Measurements from ENCODE around the gene GJC1.

Gene GJC1

DNA sequence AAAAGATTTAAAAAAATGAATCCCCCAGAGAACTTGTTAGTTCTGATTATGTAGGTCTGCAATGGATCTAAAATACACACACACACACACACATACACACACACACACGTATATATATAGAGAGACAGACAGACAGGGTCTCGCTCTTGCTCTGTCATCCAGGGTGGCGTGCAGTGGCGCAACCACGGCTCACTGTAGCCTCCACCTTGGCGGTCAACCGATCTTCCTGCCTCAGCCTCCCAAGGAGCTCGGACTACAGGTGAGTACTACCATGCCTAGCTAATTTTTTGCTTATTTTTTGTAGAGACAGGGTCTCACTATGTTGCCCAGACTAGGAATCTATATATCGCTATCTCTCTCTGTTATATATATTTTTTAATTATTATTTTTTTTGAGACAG is 33.4 kb downstream of the GJC1 start:
- Histone ChIP-seq H3K4me1 (ENCODE audit: control insufficient read depth, insufficient read depth, low read length) (peaks cover 26% of the 10 kb centered on the region), H3K36me3 (ENCODE audit: control insufficient read depth, insufficient read depth, low read length, severe bottlenecking) (no peaks in the 10 kb centered on the region), H3K27me3 (replicated peaks; ENCODE audit: control insufficient read depth, insufficient read depth, low read length) (no peaks in the 10 kb centered on the region), H3K4me3 (ENCODE audit: low read length) (no peak overlapping the region), H3K9ac (ENCODE audit: low read length) (no peak overlapping the region), H3K9me3 (ENCODE audit: control insufficient read depth, low read length) (no peaks in the 10 kb centered on the region)
- DNase-seq (ENCODE audit: low read depth): no peak

GRCh38 chr17:44795928-44796327 is 34.2 kb downstream of the GJC1 start:
- Histone ChIP-seq H3K9me3 (ENCODE audit: control insufficient read depth, low read length) (no peaks in the 10 kb centered on the region), H3K27me3 (replicated peaks; ENCODE audit: control insufficient read depth, insufficient read depth, low read length) (no peaks in the 10 kb centered on the region), H3K36me3 (ENCODE audit: control insufficient read depth, insufficient read depth, low read length, severe bottlenecking) (no peaks in the 10 kb centered on the region), H3K9ac (ENCODE audit: low read length) (no peak overlapping the region), H3K4me1 (ENCODE audit: control insufficient read depth, insufficient read depth, low read length) (peaks cover 26% of the 10 kb centered on the region), H3K4me3 (ENCODE audit: low read length) (no peak overlapping the region)
- no peak for DNase-seq (ENCODE audit: low read depth)

DNA sequence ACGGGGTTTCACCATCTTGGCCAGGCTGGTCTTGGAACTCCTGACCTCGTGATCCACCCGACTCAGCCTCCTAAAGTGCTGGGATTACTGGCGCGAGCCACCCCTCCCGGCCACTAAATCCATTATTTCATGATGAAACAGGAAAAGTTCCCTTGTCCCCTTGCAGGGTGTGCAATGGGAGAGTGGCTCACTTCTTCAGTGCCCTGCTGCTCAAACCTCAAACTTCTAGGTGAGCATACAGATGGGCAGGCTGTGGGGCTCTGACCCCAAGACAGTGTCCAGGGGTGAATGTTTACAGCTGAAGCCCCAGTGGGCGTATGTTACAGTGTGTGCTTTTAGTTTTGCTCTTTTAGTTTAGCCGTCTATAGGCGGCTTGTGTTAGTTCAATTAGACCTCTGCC is 34.7 kb downstream of the GJC1 start:
- Histone ChIP-seq H3K36me3 (ENCODE audit: control insufficient read depth, insufficient read depth, low read length, severe bottlenecking) (no peaks in the 10 kb centered on the region), H3K4me3 (ENCODE audit: low read length) (no peak overlapping the region), H3K4me1 (ENCODE audit: control insufficient read depth, insufficient read depth, low read length) (peaks cover 26% of the 10 kb centered on the region), H3K9ac (ENCODE audit: low read length) (no peak overlapping the region), H3K27me3 (replicated peaks; ENCODE audit: control insufficient read depth, insufficient read depth, low read length) (no peaks in the 10 kb centered on the region), H3K9me3 (ENCODE audit: control insufficient read depth, low read length) (no peaks in the 10 kb centered on the region)
- no peak for DNase-seq (ENCODE audit: low read depth)

GRCh38 chr17:44794851-44795413 is 35.2 kb downstream of the GJC1 start:
- no peaks in the 10 kb centered on the region for H3K27me3 ChIP-seq (replicated peaks; ENCODE audit: control insufficient read depth, insufficient read depth, low read length)
- peak; percentile 53 for DNase-seq (ENCODE audit: low read depth)
- H3K4me1 ChIP-seq (ENCODE audit: control insufficient read depth, insufficient read depth, low read length): peaks cover 26% of the 10 kb centered on the region
- no peaks in the 10 kb centered on the region for H3K36me3 ChIP-seq (ENCODE audit: control insufficient read depth, insufficient read depth, low read length, severe bottlenecking)
- H3K9me3 ChIP-seq (ENCODE audit: control insufficient read depth, low read length): no peaks in the 10 kb centered on the region
- peak overlapping the region; percentile 3 for H3K4me3 ChIP-seq (ENCODE audit: low read length)
- peak overlapping the region; percentile 39 for H3K9ac ChIP-seq (ENCODE audit: low read length)

DNA sequence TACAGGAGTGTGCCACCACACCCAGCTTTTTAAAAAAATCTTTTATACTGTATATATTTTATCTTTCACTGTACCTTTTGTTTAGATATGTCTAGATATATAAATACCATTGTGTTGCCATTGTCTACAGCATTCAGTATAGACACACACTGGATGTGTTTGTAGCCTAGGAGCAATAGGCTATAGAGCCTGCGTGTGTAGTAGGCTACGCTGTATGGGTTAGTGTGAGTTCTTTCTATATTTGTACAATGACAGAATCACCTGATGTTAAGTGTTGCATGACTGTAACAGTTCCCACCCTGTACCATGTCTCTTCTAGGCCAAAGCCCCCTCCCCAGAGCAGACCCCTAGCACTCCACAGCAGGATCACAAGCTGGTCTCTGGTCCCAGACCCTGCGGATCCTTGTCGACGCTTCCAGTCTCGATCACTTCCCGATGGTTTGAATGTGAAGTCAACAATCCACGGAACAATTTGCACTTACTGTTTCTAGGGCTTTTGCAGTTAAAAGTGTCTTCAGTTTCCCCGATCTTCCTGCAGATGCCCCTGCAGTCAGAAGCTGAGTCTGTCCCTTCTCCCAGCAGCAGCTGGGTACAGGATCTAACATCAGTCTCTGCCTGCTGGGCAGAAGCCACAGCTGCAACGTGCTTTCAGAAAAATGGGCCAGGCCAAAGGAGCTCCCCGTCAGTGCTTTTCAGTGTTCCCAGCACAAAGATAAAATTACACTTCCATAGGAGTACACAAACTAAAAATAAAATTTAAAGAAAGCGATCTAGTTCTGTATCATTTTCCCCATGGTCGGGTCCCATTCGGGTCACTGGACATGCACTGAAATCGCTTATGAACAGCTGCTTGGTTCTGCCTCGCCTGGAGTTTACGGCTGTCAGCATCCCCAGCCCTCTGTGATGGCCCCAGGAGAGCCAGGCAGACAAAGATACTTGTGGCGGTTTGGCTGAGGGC is 35.9 kb downstream of the GJC1 start:
- H3K27me3 ChIP-seq (replicated peaks; ENCODE audit: control insufficient read depth, insufficient read depth, low read length): no peaks in the 10 kb centered on the region
- H3K4me1 ChIP-seq (ENCODE audit: control insufficient read depth, insufficient read depth, low read length): peaks cover 26% of the 10 kb centered on the region
- no peaks in the 10 kb centered on the region for H3K36me3 ChIP-seq (ENCODE audit: control insufficient read depth, insufficient read depth, low read length, severe bottlenecking)
- H3K4me3 ChIP-seq (ENCODE audit: low read length): no peak overlapping the region
- H3K9ac ChIP-seq (ENCODE audit: low read length): peak overlapping the region; percentile 39
- DNase-seq (ENCODE audit: low read depth): no peak
- no peaks in the 10 kb centered on the region for H3K9me3 ChIP-seq (ENCODE audit: control insufficient read depth, low read length)

GRCh38 chr17:44792276-44792675 is 37.8 kb downstream of the GJC1 start:
- peaks cover 14% of the 10 kb centered on the region for H3K4me1 ChIP-seq (ENCODE audit: control insufficient read depth, insufficient read depth, low read length)
- H3K9me3 ChIP-seq (ENCODE audit: control insufficient read depth, low read length): no peaks in the 10 kb centered on the region
- H3K9ac ChIP-seq (ENCODE audit: low read length): no peak overlapping the region
- DNase-seq (ENCODE audit: low read depth): no peak
- no peak overlapping the region for H3K4me3 ChIP-seq (ENCODE audit: low read length)
- no peaks in the 10 kb centered on the region for H3K36me3 ChIP-seq (ENCODE audit: control insufficient read depth, insufficient read depth, low read length, severe bottlenecking)
- H3K27me3 ChIP-seq (replicated peaks; ENCODE audit: control insufficient read depth, insufficient read depth, low read length): peaks cover under 1% of the 10 kb centered on the region

- H3K9me3 ChIP-seq (ENCODE audit: control insufficient read depth, low read length): no peaks in the 10 kb centered on the region
- H3K4me1 ChIP-seq (ENCODE audit: control insufficient read depth, insufficient read depth, low read length): no peaks in the 10 kb centered on the region
- no peak overlapping the region for H3K9ac ChIP-seq (ENCODE audit: low read length)
- no peak for DNase-seq (ENCODE audit: low read depth)
- H3K4me3 ChIP-seq (ENCODE audit: low read length): no peak overlapping the region
- peaks cover 11% of the 10 kb centered on the region for H3K27me3 ChIP-seq (replicated peaks; ENCODE audit: control insufficient read depth, insufficient read depth, low read length)
- H3K36me3 ChIP-seq (ENCODE audit: control insufficient read depth, insufficient read depth, low read length, severe bottlenecking): no peaks in the 10 kb centered on the region
Measured at GRCh38 chr17:44788139-44788538, 41.9 kb downstream of the GJC1 start.

GRCh38 chr17:44787271-44787940 is 42.7 kb downstream of the GJC1 start:
- Histone ChIP-seq H3K9me3 (ENCODE audit: control insufficient read depth, low read length) (no peaks in the 10 kb centered on the region), H3K27me3 (replicated peaks; ENCODE audit: control insufficient read depth, insufficient read depth, low read length) (peaks cover 11% of the 10 kb centered on the region), H3K4me3 (ENCODE audit: low read length) (no peak overlapping the region), H3K36me3 (ENCODE audit: control insufficient read depth, insufficient read depth, low read length, severe bottlenecking) (no peaks in the 10 kb centered on the region), H3K9ac (ENCODE audit: low read length) (no peak overlapping the region), H3K4me1 (ENCODE audit: control insufficient read depth, insufficient read depth, low read length) (no peaks in the 10 kb centered on the region)
- no peak for DNase-seq (ENCODE audit: low read depth)

GRCh38 chr17:44786551-44787081 is 43.5 kb downstream of the GJC1 start:
- no peaks in the 10 kb centered on the region for H3K36me3 ChIP-seq (ENCODE audit: control insufficient read depth, insufficient read depth, low read length, severe bottlenecking)
- peaks cover 11% of the 10 kb centered on the region for H3K27me3 ChIP-seq (replicated peaks; ENCODE audit: control insufficient read depth, insufficient read depth, low read length)
- H3K9ac ChIP-seq (ENCODE audit: low read length): no peak overlapping the region
- H3K4me1 ChIP-seq (ENCODE audit: control insufficient read depth, insufficient read depth, low read length): peaks cover 5% of the 10 kb centered on the region
- H3K9me3 ChIP-seq (ENCODE audit: control insufficient read depth, low read length): no peaks in the 10 kb centered on the region
- H3K4me3 ChIP-seq (ENCODE audit: low read length): no peak overlapping the region
- no peak for DNase-seq (ENCODE audit: low read depth)

DNA sequence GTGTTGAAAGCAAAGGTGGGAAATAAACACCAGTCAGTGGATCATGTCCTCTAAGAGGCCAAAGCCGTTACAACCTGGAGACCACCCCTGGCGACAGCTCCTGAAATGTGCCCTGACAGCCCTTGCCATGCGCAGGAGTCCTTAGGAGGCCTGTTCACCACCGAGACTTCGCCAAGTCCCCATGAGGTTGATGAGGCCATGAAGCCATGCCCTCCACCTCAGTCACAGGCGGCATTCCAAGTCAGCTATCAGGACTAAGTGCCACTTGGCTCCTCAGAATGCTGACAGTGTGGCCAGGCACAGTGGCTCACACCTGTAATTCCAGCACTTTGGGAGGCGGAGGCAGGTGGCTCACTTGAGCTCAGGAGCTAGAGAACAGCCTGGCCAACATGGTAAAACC is 44.2 kb downstream of the GJC1 start:
- H3K9ac ChIP-seq (ENCODE audit: low read length): no peak overlapping the region

DNA sequence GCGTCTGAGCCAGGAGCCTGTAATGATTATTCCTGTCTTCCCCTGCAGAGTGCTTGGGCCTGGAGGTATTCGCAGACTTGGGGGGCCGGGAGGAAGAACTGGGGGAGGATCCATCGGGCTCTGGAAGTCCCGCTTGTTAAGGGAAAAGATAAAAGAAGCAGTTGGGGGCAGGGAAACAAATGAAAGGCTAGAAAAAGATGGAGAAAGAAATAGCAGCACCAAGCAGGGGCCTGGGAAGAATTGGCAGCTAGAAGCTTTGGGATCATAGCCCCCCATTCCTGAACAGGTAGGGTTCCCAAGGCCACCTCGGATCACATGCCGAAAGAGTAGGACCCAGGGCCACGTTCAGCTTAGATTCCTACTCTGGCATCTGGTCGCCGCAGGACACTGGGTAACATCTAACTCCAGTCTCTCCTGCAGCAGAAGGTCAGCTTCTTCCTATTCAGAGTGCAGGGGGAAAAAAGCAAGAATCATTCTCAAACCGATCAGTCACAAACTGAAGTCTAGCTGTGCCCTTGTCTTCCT is 47.7 kb downstream of the GJC1 start:
- Histone ChIP-seq H3K4me1 (ENCODE audit: control insufficient read depth, insufficient read depth, low read length) (peaks cover 5% of the 10 kb centered on the region), H3K4me3 (ENCODE audit: low read length) (no peak overlapping the region), H3K9me3 (ENCODE audit: control insufficient read depth, low read length) (no peaks in the 10 kb centered on the region), H3K9ac (ENCODE audit: low read length) (no peak overlapping the region), H3K27me3 (replicated peaks; ENCODE audit: control insufficient read depth, insufficient read depth, low read length) (peaks cover 11% of the 10 kb centered on the region), H3K36me3 (ENCODE audit: control insufficient read depth, insufficient read depth, low read length, severe bottlenecking) (no peaks in the 10 kb centered on the region)
- no peak for DNase-seq (ENCODE audit: low read depth)

More for the DNA sequence above, 44.2 kb downstream of the GJC1 start:
- H3K4me1 ChIP-seq (ENCODE audit: control insufficient read depth, insufficient read depth, low read length): peaks cover 5% of the 10 kb centered on the region
- peaks cover 11% of the 10 kb centered on the region for H3K27me3 ChIP-seq (replicated peaks; ENCODE audit: control insufficient read depth, insufficient read depth, low read length)
- no peak overlapping the region for H3K4me3 ChIP-seq (ENCODE audit: low read length)
- no peaks in the 10 kb centered on the region for H3K36me3 ChIP-seq (ENCODE audit: control insufficient read depth, insufficient read depth, low read length, severe bottlenecking)
- no peaks in the 10 kb centered on the region for H3K9me3 ChIP-seq (ENCODE audit: control insufficient read depth, low read length)
- DNase-seq (ENCODE audit: low read depth): no peak
